CD4-positive, alpha-beta T cell treated with Interleukin-6 for 4 hours (primary cell): Measurements from ENCODE around the gene SLC2A5.
"Not testable (repeated sequence)": the region's sequence is repeated elsewhere in the genome, so short reads cannot be mapped to it uniquely, and the experiment has no call there.

Source experiments
- DNase-seq: peaks from one replicate; pipeline ENCODE4 v3.0.0-alpha.2; 2020; ENCODE audit warnings: mixed read lengths

The SLC2A5 gene

GRCh38 chr1:9004031-9004699, 65.3 kb downstream of the SLC2A5 start:
- peak; percentile 36 for DNase-seq

- not testable (repeated sequence) for DNase-seq
Measured at GRCh38 chr1:9002215-9002560, 67.2 kb downstream of the SLC2A5 start.

- not testable (repeated sequence) for DNase-seq
Measured at GRCh38 chr1:9001534-9002214, 67.8 kb downstream of the SLC2A5 start.

- not testable (repeated sequence) for DNase-seq
Measured at GRCh38 chr1:8993962-8994675, 75.3 kb downstream of the SLC2A5 start.

GRCh38 chr1:8992936-8993687, 76.3 kb downstream of the SLC2A5 start:
- no peak for DNase-seq

DNA sequence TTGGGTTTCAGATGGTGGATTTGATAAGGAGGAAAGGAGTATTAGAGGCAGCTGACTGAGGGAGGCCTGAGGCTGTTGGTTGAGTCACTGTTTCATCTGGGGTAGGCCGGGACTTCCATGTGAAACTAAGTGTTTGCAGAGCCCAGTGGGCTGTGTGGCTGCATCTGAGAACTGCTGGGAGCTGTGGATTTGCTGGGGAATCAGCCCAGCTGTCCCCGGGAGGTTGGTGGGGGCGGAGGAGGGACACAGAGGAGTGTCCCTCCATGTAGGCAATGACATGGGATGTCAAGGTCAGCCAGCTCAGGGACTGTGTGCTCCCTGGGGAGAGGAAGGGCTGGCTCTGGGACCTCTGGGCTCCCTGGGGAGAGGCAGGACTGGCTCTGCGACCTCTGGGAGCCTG, 79.6 kb downstream of the SLC2A5 start:
- DNase-seq, result no peak

- no peak for DNase-seq
Measured at GRCh38 chr1:8989061-8989460, 80.4 kb downstream of the SLC2A5 start.

- DNase-seq, result no peak
Measured at GRCh38 chr1:8988618-8988967, 80.8 kb downstream of the SLC2A5 start.

DNA sequence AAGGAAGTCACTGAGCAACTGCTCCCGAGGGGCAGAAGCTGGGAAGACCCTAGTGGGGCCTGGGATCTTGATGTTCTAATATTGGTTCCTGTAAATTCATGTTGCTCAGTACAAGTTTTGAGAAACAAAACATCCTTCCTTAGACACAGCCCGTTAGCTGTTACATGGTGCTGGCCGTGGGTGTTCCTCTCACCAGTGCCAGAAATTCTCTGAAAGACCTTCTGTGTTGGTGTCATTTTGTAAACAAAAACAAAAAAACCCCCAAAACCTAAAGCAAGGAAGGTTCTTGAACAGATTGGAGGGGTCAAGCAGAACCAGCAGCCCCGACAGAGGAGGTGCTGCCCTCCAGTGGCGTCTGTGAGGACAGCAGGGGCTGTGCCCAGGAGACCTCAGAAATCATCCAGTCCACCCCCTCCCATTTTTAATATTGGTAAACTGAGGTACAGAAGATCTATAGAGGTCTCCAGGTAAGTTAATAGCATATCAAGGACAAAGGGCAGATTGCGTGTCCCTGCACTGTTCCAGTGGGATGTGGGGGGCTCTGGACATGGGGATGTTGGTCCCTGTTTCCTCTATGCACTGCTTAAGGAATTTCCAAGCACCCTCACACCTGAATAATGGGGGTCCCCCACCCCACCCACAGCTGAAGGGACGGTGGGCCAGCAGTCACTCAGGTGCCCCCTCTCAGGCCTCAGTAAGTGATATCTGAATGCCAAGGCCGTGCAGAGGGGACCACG, 81.4 kb downstream of the SLC2A5 start:
- peak; percentile 69 for DNase-seq

GRCh38 chr1:8986814-8987190, 82.6 kb downstream of the SLC2A5 start:
- peak; percentile 59 for DNase-seq

DNA sequence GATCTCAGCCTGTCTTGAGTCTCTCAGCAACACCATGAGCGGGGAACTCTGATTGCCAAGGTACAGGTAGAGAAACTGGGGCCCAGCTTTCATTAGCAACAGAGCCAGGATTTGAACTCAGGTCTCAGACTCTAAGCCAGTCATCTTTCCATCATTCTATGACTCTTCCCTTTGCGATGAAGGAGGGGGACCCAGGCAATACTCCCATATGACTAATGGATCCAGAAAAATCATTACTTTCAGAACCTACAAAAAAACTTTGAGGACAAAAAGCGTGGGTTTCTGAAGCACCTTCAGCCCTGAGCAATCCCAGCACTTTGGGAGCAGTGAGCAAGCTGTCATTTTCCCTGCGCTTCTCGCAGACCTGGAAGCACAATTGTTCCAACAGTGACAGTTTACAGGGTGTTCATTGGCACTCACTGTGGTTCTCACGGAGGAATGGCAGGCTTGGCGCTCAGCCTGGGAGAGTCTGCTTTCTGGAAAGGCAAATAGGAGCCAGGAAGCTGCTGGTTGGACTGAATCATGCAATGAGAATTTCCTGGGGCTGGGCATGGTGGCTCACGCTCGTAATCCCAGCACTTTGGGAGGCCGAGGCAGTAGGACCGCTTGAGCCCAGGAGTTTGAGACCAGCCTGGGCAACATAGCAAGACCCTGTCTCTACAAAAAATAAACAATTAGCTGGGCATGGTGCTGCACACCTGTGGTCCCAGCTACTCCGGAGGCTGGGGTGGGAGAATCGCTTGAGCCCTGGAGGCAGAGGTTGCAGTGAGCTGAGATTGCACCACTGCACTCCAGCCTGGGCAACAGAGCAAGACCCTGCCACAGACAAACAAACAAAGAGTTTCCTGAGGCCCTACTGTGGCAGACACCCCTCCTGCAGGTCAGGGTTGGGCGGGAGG, 83.3 kb downstream of the SLC2A5 start:
- DNase-seq, result no peak
